ENCODE results near the gene CDC14B.

- no peak for TF ChIP-seq CTCF (IDR thresholded peaks at IDR 0.05; ENCODE audit: insufficient read depth, low read length)
- TF ChIP-seq GABPA (IDR thresholded peaks at IDR 0.05; ENCODE audit: low read depth): no peak
Observed at GRCh38 chr9:96478829-96479371, 140.7 kb downstream of the CDC14B start.

Measured in HL-60 (cell line).